ENCODE results near the gene MYO1D.
A peak's percentile ranks its signal among the peaks of the same experiment; 100 is the strongest.

MYO1D gene

GRCh38 chr17:32444301-32445073 is 432.4 kb downstream of the MYO1D start, which contains the start of gene PSMD11:
Gene PSMD11, plus strand, starts transcription at chr17:32444510. Its CDS starts 14 bp downstream, at chr17:32444524.
- peak; percentile 99 for DNase-seq

DNA sequence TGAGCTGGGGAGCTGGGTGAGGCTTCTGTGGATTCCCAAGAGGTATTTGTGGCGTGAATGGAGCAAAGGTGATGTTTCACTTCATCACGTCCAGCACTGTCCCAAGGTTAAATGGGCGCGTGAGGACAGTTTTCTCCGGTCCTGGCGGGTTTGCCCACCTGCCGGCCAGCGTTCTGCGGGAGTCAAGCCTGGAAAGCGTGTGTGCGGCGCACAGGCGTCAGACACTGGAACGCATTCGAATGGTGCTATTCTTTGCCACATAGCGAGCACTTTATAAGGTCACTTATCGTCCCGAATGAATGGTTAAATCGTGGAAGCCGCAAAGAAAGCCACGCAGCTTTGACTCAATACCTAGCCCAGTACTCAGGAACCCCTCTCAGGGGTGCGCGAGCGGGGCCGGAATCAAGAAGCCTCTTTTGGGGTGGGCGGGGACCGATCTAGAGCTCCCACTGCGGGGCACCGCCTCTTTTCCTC is 433.1 kb downstream of the MYO1D start:
- DNase-seq = no peak
